Stimulated activated CD8-positive, alpha-beta memory T cell treated with anti-CD3 and anti-CD28 coated beads, Interleukin-2, amount 100 ng/mL, for 48 hours (primary cell): ENCODE data around the gene PAK1IP1.
"Not testable (repeated sequence)": the region's sequence is repeated elsewhere in the genome, so short reads cannot be mapped to it uniquely, and the experiment has no call there.

Experiments
- DNase-seq, 2 donors: peaks; one replicate each; pipeline ENCODE4 v3.0.0-alpha.2; 2020; ENCODE audit warnings: low read depth in 2 of 2

The PAK1IP1 gene

GRCh38 chr6:10690651-10691445 is 3.9 kb upstream of the PAK1IP1 start:
- DNase-seq, result no peak

DNA sequence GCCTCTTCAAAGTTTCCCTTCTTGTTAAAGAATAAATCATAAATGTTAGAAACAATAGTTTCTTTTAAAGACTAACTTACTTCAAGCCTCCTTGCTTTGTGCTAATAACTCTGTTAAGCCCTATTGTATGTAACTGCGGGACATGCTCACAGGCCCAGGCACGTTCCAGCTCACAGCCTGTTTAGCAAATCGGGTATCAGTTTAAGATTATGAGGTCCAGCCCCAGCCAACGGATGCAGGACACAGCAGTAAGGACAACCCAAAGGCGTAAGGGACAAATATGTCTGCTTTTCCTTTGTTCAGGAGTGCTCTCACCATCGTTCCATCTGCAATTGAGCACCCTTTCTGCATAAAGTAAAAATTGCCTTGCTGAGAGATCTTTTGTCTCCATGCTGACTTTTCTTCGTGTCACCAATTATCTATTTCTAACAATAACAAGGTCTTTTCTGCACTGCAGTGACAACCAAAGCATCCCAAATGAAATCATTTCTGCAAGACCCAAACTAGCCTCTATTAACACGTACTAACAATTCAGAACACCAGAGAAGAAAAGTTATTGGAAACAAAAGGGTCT is 1.7 kb upstream of the PAK1IP1 start:
- DNase-seq, result no peak

DNA sequence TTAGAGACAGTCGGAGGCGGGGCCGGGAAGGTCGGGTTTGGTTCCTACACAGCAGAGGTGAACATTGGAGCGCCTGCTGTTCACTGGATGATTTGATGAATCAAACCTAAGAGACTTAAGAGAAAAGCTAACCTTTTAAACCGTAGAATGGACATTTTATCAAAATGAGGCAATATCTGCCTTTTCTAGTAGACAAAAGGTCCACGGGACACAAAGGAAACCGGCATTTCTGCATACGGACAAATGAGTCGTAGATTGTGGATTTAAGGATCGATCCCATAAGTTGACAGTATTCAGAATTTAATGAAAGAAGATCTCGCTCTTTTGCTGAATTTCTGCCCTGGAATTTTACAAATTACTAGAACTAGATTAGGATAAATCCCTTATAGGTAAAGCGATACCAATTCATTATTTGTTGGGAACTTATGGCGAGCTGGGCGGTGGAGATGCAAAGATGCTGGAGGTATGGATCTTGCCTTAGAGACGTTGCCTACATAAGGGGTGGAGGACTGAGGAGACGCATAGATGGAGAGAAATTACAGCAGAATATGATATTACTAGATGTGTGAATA is 400 bp downstream of the PAK1IP1 start:
- DNase-seq, result no peak

GRCh38 chr6:10696655-10697054 is 1.9 kb downstream of the PAK1IP1 start:
- no peak for DNase-seq

- no peak for DNase-seq
Observed at GRCh38 chr6:10713962-10714361, 19.2 kb downstream of the PAK1IP1 start.

DNA sequence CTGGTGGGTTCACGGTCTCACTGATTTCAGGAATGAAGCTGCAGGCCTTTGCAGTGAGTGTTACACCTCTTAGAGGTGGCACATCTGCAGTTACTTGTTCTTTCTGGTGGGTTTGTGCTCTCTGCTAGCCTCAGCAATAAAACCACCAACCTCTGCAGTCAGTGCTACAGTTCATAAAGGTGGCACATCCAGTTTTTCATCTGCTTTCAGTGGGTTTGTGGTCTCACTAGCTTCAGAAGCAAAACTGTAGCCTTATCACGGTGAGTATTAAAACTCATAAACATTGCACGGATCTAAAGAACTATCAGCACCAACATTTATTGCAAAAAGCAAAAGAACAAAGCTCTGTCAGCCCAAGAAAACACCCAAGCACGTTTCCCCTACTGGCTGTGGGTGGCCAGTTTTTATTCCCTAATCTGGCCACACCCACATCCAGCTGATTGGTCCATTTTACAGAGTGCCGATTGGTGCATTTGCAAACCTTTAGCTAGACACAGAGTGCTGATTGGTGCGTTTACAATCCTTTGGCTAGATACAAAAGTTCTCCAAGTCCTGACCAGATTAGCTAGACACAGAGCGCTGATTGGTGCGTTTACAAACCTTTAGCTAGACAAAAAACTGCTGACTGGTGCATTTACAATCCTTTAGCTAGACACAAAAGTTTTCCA is 24.7 kb downstream of the PAK1IP1 start:
- DNase-seq, result no peak

DNA sequence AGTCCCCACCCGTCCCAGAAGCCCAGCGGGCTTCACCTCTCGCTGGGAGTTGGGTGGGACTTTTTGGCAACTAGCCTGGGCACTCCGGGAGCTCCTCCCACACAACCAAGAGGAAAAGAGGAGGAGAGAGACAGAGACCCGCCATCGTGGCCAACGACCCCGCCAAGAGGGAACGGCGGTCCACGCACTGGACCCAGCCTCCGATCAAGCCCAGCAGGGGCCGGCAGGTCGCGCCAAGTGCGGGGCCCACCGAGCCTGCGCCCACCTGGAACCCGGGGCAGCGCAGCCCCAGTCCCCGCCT is 25.1 kb downstream of the PAK1IP1 start:
- DNase-seq, result no peak

- peak; percentile 37 to 40 for DNase-seq
Observed at GRCh38 chr6:10720265-10720959, 25.6 kb downstream of the PAK1IP1 start.

GRCh38 chr6:10720960-10721849 is 26.4 kb downstream of the PAK1IP1 start:
- DNase-seq, result not testable (repeated sequence)

DNA sequence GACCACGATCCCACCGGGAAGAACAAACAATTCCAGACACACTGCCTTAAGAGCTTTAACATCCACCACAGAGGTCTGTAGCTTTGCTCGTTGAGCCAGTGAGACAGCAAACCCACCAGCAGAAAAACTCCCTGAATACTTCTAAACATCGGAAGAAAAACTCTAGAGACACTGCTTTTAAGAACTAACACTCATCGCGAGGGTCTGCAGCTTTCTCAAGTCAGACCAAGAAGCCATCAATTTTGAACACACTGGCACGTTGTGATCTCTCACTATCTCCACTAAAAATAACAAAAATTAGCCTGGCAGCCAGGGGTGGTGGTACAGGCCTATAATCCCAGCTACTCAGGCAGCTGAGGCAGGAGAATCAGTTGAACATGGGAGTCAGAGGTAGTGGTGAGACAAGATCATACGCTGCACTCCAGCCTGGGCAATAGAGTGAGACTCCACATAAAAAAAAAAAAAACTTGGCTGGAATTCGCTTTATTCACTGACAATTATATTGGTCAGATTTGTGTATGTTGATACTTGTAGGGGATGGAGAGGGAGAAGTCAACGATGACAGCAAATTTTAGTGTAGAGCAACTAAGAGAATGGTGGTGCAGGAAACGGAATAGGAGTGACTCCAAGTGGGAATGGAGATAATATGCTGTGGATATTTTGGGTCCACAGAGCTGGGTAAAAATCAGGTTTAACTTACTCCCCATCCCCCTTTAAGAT is 27.2 kb downstream of the PAK1IP1 start:
- DNase-seq, result no peak

DNA sequence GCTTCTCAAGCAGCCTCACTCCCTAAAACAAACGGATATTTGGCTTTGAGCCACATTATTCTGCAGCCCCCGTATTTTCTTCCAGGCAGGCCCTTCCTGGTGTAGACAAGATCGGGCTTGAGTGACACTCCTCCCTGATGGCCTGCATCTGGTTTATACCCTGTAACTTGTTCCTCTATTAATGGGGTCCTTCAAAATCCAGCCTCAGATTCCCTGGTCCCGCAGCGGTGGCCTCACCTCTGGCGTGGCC is 27.7 kb downstream of the PAK1IP1 start:
- DNase-seq, result no peak

DNA sequence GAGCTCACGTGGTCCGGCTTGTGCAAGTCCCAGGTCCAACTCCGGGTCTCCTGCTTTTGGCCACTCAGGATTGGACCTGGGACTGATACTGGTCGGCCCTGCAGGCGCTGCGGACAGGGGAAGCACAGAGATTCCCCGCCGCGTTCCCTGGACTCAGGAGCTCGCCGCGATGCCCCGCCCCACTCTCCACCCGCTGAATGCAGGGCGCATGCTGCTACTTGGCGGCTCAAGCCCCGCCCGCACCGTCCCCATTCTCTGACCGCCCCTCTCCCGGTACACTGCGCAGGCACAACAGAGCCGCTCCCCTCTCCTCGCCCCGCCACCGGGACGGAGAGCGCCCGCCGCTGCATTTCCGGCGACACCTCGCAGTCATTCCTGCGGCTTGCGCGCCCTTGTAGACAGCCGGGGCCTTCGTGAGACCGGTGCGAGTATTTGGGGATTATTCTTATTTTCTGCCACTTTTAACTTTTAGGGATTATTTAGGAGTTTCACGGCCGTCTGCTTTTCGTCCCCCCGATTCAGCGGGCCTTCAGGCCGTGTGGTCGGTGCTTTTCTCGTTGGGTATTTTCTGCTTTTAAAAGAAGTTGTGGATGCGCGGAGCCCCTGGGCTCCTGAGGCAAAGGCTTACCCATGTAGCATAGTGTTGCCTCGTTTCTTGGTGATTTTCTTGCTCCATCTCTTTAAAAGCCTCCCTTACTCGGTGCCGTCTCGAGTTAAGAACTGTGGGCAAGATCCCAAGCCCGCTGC is 28.2 kb downstream of the PAK1IP1 start, which contains the start of gene TMEM14C:
TSS of gene TMEM14C (plus strand) at position 251 of the 747 bp plus-strand sequence. CDS start 1,544 bp downstream, outside the sequence.
- peak; percentile 89 to 91 for DNase-seq

- DNase-seq, result no peak
Observed at GRCh38 chr6:10723567-10723881, 28.8 kb downstream of the PAK1IP1 start.

DNA sequence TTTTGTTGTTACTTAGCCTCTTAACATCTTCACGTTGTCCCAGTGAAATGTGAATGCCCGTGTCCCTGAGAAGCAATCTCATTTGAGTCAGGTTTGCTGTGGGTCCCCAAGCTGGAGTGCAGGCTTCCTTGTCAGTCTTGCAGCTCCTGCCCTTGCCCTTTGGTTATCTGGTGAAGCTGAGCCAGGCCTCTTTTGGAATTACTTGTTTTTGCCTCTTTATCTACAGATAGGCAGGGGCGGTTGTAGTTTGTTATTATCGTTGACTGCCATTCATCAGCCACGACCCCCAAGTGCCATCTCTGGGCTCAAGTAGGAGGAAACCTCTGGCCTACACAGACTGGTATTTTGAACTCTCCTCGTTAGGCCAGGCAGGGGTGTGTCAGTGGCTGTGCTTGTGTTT is 30.3 kb downstream of the PAK1IP1 start:
- no peak for DNase-seq

DNA sequence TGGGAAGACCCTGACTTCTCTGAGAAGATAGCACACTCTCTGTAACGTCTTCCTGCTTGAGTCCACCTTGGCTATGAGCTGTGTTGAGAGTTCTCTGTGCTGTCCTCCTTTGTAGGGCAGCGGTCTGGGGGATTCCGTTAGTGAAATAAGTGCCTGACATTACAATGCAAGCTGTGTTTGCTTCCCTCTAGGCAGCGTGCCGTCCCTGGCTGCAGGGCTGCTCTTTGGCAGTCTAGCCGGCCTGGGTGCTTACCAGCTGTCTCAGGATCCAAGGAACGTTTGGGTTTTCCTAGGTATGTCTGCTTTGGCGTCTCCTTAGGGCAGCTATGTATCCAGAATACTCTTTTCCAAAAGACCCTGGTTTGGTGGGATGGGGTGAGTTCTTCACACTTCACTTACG is 30.9 kb downstream of the PAK1IP1 start:
- DNase-seq, result no peak

- DNase-seq, result no peak
Observed at GRCh38 chr6:10730254-10730653, 35.5 kb downstream of the PAK1IP1 start.

DNA sequence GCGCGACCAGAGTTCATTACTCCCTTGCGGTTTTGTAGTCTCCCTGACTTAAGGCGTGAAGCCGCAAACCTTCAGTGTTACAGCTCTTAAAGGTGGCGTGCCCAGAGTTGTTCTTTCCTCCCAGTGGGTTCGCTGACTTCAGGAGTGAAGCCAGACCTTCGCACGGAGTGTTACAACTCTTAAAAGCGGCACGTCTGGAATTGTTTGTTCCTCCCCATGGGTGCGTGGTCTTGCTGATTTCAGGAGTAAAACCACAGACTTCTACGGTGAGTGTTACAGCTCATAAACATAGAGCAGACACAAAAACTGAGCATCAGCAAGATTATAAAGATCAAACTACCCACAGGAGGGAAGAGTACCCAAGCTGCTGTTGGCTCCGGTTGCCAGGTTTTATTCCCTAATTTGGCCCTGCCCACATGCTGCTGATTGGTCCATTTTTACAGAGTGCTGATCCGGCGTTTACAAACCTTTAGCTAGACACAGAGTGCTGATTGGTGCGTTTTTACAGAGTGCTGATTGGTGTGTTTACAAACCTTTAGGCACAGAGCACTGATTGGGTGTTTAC is 38.5 kb downstream of the PAK1IP1 start:
- no peak for DNase-seq

- no peak for DNase-seq
Observed at GRCh38 chr6:10733863-10734262, 39.1 kb downstream of the PAK1IP1 start.

GRCh38 chr6:10736731-10737130 is 42.0 kb downstream of the PAK1IP1 start:
- DNase-seq, result no peak

GRCh38 chr6:10740061-10740460 is 45.3 kb downstream of the PAK1IP1 start:
- DNase-seq, result no peak
